ENCODE measurements around the gene FSD1L.

- TF ChIP-seq CTCF (conservative IDR thresholded peaks at IDR 0.05) (peak; percentile 91), ZFX (IDR thresholded peaks at IDR 0.05) (no peak)
Measured at GRCh38 chr9:105414947-105415661, 32.7 kb upstream of the FSD1L start.
